Testis (tissue), 2 donors: ENCODE data around the gene FBXW9.

ENCODE experiments used
- CTCF ChIP-seq, 3 experiments: fragments of 450-650 bp in 2 of 3; fragments of 200-600 bp in 1 of 3; sonication (generic) in 1 of 3; IDR thresholded peaks; one replicate each; pipeline ENCODE4 v1.5.1; 2016 to 2019; ENCODE audit warnings: antibody characterized with exemption in 3 of 3, mild to moderate bottlenecking in 2 of 3, moderate library complexity in 1 of 3
- POLR2A ChIP-seq: fragments of 450-650 bp; IDR thresholded peaks from one replicate; pipeline ENCODE4 v1.6.1; 2017; ENCODE audit warnings: antibody characterized with exemption, mild to moderate bottlenecking, moderate library complexity

DNA sequence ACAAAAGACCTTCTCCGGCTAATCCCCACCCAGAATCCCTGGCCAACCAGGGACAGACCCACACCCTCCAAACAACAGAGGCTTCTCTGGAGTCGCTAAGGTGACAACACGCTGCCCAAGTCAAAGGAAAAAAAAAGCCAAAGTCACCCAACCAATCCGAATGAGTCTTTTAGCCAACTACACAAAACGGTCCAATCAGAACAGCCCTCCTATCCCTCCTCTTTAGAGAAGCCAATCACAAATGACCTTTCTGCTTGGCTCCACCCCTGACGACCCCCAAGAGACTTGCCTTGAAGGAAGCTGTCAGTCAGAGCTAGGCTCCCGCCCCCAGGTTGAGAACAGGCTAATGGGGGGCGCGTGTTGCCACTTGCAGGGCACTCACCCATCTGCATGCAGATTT lies 6.6 kb upstream of the FBXW9 start:
- TF ChIP-seq CTCF (IDR thresholded peaks at IDR 0.05) (no peak), POLR2A (no peak)
